WERI-Rb-1 (cell line): ENCODE results near the gene MYEOV.

Experiments used
- DNase-seq: peaks from one replicate; pipeline ENCODE4 v3.0.0-alpha.2; 2020
- H3K27ac ChIP-seq: fragments of 250-450 bp; sonication (Bioruptor Pico); 2 replicates; pipeline ENCODE4 v1.5.1; 2020; ENCODE audit warnings: mild to moderate bottlenecking, moderate library complexity
- H3K27me3 ChIP-seq: fragments of 250-450 bp; sonication (Bioruptor Pico); 2 replicates; pipeline ENCODE4 v1.5.1; 2021; ENCODE audit warnings: mild to moderate bottlenecking, low read depth, moderate library complexity; ENCODE audit not compliant: insufficient read depth, severe bottlenecking
- H3K36me3 ChIP-seq: fragments of 250-450 bp; sonication (Bioruptor Pico); 2 replicates; pipeline ENCODE4 v1.5.1; 2020; ENCODE audit warnings: mild to moderate bottlenecking, moderate library complexity
- H3K4me3 ChIP-seq: 2 replicates; pipeline ENCODE4 v1.5.1; 2011; ENCODE audit warnings: low read depth, mild to moderate bottlenecking, control low read depth, low read length
- H3K9me3 ChIP-seq: fragments of 250-450 bp; sonication (Bioruptor Pico); 2 replicates; pipeline ENCODE4 v1.5.1; 2021; ENCODE audit warnings: mild to moderate bottlenecking, moderate library complexity; ENCODE audit not compliant: severe bottlenecking
- TF ChIP-seq, protein P1 (sequence below): IDR thresholded peaks from 2 replicates; pipeline ENCODE4 v1.5.1; 2011; ENCODE audit warnings: low read depth, mild to moderate bottlenecking, control low read depth, inconsistent platforms, low read length

The MYEOV gene

DNA sequence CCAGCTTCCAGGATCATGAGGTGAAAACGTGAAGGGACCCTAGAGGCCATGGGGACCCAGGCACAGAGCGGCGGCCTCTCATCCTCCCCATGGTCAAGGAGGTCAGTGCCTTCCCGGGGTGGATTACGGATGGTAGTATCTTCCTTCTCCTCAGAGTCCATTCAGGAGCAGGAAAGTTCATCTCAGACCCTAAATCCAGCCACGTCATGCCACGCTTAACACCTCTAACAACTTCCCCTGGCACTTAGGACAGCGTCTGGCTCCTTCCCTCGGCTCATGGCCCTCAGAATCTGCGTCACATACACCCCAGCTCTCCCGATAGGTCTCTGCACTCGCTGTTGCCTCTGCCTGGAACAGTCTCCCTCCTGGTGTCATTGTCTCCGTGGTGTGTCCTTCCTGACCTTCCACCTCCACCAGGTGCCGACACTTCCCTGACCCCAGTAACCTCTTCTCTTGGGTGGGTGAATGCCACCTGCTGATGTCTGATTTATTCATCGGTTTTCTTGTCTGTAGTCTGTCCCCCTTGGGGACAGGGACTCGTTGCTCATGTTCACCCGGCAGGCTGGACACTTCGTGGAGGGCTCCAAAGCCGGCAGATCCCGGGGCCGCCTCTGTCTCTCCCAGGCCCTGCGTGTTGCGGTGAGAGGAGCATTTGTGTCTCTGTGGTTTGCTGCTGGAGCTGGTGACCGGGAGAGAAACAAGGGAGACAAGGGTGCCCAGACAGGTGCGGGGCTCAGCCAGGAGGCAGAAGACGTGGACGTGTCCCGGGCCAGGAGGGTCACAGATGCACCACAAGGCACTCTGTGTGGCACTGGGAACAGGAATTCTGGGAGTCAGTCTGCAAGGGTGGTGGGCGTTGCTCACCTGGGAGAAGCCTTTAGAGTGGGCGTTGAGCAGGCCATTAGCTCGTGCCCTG is 1.4 kb downstream of the MYEOV start:
- Histone ChIP-seq H3K9me3 (peaks cover 4% of the 10 kb centered on the region), H3K36me3 (no peaks in the 10 kb centered on the region), H3K4me3 (no peak overlapping the region), H3K27me3 (peaks cover 64% of the 10 kb centered on the region), H3K27ac (no peak overlapping the region)
- no peak for DNase-seq
- TF ChIP-seq, protein P1, sequence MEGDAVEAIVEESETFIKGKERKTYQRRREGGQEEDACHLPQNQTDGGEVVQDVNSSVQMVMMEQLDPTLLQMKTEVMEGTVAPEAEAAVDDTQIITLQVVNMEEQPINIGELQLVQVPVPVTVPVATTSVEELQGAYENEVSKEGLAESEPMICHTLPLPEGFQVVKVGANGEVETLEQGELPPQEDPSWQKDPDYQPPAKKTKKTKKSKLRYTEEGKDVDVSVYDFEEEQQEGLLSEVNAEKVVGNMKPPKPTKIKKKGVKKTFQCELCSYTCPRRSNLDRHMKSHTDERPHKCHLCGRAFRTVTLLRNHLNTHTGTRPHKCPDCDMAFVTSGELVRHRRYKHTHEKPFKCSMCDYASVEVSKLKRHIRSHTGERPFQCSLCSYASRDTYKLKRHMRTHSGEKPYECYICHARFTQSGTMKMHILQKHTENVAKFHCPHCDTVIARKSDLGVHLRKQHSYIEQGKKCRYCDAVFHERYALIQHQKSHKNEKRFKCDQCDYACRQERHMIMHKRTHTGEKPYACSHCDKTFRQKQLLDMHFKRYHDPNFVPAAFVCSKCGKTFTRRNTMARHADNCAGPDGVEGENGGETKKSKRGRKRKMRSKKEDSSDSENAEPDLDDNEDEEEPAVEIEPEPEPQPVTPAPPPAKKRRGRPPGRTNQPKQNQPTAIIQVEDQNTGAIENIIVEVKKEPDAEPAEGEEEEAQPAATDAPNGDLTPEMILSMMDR, result no peak

DNA sequence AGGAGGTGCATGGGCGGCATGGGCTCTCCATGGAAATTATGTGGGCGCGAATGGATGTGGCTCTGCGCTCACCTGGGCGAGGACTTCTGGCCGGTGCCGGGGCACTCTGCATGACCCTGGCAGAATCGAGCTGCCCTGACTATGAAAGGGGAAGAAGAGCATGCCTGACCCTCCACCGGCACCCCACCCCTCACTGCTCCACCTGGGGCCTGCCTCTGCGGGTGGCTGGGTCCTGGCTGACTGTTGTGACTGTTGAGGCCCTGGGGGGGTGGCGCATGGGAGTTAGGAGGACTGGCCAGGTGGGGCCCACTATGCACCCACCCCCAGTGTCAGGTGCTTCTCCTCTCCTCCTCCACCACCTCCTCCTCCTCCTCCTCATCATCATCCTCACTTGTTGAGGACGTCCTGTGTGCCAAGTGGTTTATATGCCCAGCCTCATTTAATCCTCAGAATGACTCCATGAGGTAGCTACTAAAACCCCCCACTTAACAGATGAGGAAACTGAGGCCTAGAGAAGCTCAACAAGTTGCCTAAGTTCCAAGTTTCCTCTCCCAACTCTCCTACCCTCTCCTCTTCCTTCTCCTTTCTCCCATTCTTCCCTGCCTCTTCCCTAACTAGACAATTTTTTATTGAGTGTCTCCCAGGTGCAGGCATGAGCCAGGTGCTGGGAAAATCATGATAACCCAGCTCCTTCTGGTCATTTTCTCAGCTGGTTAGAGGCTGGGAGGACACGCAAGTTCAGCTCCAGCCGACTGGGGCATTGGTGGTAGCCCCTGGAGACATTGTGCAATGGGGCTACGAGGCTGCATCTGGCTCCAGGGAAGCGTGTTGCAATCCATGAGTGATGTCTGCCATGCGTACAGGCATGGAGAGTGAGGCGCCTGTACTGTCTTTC is 2.3 kb downstream of the MYEOV start:
- Histone ChIP-seq H3K27ac (no peak overlapping the region), H3K4me3 (no peak overlapping the region)

DNA sequence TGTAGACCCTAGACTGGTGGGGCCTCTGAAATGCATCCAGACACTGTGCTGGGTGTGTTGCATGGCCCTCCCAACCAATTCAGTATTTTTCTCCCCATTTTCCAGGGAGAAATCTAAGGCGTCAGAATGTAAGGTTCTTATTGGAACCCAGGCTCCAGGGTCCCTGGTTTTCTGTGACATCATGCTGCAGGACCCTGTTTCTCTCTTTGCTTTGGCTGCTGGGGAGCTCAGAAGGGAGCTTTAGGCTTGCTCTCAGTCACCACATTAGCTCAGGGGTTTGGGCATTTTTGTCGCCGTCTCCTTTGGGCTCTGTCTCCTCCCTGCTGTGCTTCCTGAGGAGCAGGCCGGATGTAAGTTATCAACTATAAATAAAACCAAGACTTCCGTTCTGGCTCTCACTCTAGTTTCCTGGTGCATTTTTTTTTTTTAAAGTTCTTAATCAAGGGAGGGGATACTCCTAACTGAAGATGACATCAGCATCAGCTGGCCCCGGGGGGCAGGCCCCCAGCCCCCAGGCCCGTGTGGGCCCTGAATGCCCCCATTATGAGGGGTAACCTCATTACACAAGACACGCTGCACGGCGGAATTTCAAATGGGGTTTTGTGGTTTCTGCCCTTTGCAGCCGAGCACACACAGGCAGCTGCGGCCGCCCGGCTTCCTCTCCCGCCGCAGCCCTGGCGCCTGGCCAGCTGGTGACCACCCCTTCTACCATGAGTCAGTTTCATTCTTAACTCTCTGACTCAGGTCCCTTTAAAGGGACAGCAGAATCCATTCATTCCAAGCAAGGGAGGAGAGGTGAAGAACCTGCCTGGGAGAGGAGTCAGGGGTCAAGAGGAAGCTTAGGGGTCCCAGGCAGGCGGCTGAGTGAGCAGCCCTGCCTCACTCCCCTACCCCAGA is 3.2 kb downstream of the MYEOV start:
- no peak overlapping the region for H3K4me3 ChIP-seq
- H3K27me3 ChIP-seq, result peaks cover 71% of the 10 kb centered on the region
- no peaks in the 10 kb centered on the region for H3K36me3 ChIP-seq
- DNase-seq, result no peak
- H3K9me3 ChIP-seq, result peaks cover 4% of the 10 kb centered on the region
- no peak overlapping the region for H3K27ac ChIP-seq
- TF ChIP-seq, protein P1, result no peak

More for the DNA sequence above, 2.3 kb downstream of the MYEOV start:
- no peak for DNase-seq
- TF ChIP-seq, protein P1, result no peak
- H3K9me3 ChIP-seq, result peaks cover 4% of the 10 kb centered on the region
- peaks cover 62% of the 10 kb centered on the region for H3K27me3 ChIP-seq
- H3K36me3 ChIP-seq, result no peaks in the 10 kb centered on the region

DNA sequence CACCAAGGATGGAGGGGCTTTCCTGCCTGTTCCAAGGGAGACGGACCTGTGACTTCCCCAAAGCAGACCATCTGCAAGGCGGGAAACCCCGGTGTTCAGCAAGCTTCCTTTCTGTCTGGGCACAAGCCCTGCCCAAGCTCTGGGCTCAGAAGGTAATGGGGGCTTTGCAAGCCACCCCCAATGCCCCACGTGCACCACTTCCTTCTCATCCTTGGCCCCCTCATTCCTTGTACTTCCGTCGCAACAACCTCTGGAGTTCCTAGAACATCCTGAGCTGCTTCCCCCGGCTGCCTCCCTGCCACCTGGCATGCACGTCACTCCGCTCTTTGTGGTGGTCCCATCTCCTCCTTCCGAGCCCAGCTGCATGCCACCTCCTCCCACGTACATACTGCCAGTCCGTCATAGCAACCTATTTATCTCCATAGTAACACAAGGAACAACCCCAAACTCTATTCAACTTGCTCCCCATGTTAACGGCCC is 3.9 kb downstream of the MYEOV start:
- Histone ChIP-seq H3K4me3 (no peak overlapping the region), H3K27ac (no peak overlapping the region), H3K9me3 (peaks cover 4% of the 10 kb centered on the region), H3K36me3 (no peaks in the 10 kb centered on the region), H3K27me3 (peaks cover 77% of the 10 kb centered on the region)
- DNase-seq, result no peak
- TF ChIP-seq, protein P1, result no peak
